ENCODE measurements around the gene TAPBP. TPM values are rescaled to one million over a fixed set of nuclear protein-coding genes. Genes with fewer than 3 reads are reported as not detected.
A peak's percentile ranks its signal among the peaks of the same experiment; 100 is the strongest.

TAPBP gene
- total RNA-seq, 1 donor from 2014 or later, result 117 TPM

GRCh38 chr6:33296797-33297405 is 17.0 kb downstream of the TAPBP start:
- Mint-ChIP-seq H3K36me3 (ENCODE audit: unreplicated experiment) (peaks cover 15% of the 10 kb centered on the region), H3K27ac (ENCODE audit: unreplicated experiment) (peak overlapping the region; percentile 100), H3K27me3 (ENCODE audit: unreplicated experiment) (no peaks in the 10 kb centered on the region), H3K4me1 (ENCODE audit: unreplicated experiment) (peaks cover 30% of the 10 kb centered on the region), H3K9me3 (ENCODE audit: unreplicated experiment) (no peaks in the 10 kb centered on the region), H3K4me3 (ENCODE audit: unreplicated experiment) (peak overlapping the region; percentile 98)
- no peak for TF ChIP-seq CTCF (IDR thresholded peaks at IDR 0.05)
- no peak for DNase-seq (ENCODE audit: extremely low spot score, unreplicated experiment)

- Mint-ChIP-seq H3K27ac (ENCODE audit: unreplicated experiment) (peak overlapping the region; percentile 67), H3K36me3 (ENCODE audit: unreplicated experiment) (peaks cover 13% of the 10 kb centered on the region), H3K4me1 (ENCODE audit: unreplicated experiment) (peaks cover 22% of the 10 kb centered on the region), H3K9me3 (ENCODE audit: unreplicated experiment) (no peaks in the 10 kb centered on the region), H3K4me3 (ENCODE audit: unreplicated experiment) (peak overlapping the region; percentile 16), H3K27me3 (ENCODE audit: unreplicated experiment) (no peaks in the 10 kb centered on the region)
- no peak for DNase-seq (ENCODE audit: extremely low spot score, unreplicated experiment)
- TF ChIP-seq CTCF (IDR thresholded peaks at IDR 0.05), result no peak
Observed at GRCh38 chr6:33295621-33296369, 18.1 kb downstream of the TAPBP start.

GRCh38 chr6:33294086-33294823 is 19.6 kb downstream of the TAPBP start:
- H3K4me1 Mint-ChIP-seq (ENCODE audit: unreplicated experiment), result peaks cover 23% of the 10 kb centered on the region
- no peak overlapping the region for H3K4me3 Mint-ChIP-seq (ENCODE audit: unreplicated experiment)
- peaks cover 10% of the 10 kb centered on the region for H3K36me3 Mint-ChIP-seq (ENCODE audit: unreplicated experiment)
- no peak for TF ChIP-seq CTCF (IDR thresholded peaks at IDR 0.05)
- H3K27ac Mint-ChIP-seq (ENCODE audit: unreplicated experiment), result no peak overlapping the region
- H3K27me3 Mint-ChIP-seq (ENCODE audit: unreplicated experiment), result no peaks in the 10 kb centered on the region
- no peaks in the 10 kb centered on the region for H3K9me3 Mint-ChIP-seq (ENCODE audit: unreplicated experiment)
- no peak for DNase-seq (ENCODE audit: extremely low spot score, unreplicated experiment)

DNA sequence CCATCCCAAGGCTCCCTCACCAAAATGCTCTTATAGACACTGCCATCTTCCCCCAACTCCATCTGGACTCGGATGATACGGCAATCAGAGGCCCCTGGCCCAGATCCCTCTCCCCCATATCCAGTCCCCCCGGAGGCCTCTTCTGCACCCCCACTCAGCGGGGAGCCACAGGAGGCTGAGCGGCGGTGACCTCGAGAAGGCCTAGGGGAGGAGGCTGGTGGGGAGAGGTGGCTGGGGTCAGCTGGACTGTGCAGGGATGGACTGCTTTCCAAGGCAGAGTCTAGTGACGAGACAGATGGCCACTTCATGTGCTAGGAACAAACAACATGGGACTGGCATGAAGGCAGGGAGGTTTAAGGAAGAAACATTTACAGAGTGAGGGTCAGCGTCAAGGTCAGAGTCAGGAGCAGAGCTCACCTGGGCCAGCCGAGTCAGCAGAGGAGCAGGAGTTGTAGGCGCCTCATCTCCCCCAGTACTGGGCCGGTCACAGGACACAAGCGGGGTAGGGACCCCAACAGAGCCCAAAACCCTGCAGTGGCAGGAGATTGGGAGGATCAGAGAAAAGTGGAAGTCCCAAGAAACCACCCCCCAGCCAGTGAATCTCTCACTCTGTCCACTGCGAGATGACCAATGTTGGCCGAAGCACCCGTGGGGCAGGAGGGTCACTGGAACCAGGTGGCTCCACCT is 20.7 kb downstream of the TAPBP start:
- TF ChIP-seq CTCF (IDR thresholded peaks at IDR 0.05), result no peak
- no peak for DNase-seq (ENCODE audit: extremely low spot score, unreplicated experiment)
- H3K36me3 Mint-ChIP-seq (ENCODE audit: unreplicated experiment), result peaks cover 10% of the 10 kb centered on the region
- H3K27ac Mint-ChIP-seq (ENCODE audit: unreplicated experiment), result no peak overlapping the region
- H3K4me1 Mint-ChIP-seq (ENCODE audit: unreplicated experiment), result peaks cover 31% of the 10 kb centered on the region
- no peaks in the 10 kb centered on the region for H3K9me3 Mint-ChIP-seq (ENCODE audit: unreplicated experiment)
- no peaks in the 10 kb centered on the region for H3K27me3 Mint-ChIP-seq (ENCODE audit: unreplicated experiment)
- H3K4me3 Mint-ChIP-seq (ENCODE audit: unreplicated experiment), result no peak overlapping the region
